Measurements from ENCODE around the gene GDPD4.

GDPD4 gene

DNA sequence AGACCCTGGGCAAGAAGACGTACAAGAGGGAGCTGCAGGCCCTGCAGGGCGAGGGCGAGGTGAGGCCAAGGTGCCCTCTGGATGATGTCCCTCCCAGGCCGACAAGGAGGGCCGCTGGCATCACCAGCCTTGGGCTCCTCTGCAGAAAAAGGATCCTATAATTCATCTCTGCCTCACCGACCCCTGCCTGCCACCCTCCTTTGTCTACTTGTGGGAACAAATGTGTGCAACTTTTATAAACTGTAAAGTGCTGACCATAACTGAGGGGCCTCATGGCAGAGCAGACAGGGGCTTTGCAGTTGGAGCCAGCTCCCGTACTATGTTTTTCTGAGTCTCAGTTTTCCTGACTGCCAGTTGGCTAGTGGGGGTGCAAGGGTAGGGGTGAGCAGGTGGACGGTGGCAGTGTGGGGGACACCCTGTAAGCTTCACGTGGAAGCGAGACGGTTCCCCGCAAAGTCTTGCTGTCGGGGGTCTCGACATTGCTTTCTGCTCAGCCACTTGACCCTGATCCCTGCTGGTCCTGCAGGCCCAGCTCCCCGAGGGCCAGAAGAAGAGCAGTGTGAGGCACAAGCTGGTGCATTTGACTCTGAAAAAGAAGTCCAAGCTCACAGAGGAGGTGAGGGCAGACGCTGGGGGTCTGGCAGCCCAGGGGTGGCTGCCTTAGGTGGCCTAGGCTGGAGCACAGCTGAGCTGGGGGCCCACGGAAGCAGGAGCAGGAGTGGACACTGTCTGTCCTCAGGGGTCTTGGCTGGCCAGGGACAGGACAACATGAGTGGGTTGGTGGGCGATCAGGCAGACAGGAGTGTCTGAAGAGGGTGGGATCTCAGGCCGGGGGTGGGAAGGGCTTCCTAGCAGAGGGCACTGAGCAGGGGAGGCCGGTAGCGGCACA lies 118.7 kb downstream of the GDPD4 start:
- H3K9me3 ChIP-seq (ENCODE audit: low read length) = no peaks in the 10 kb centered on the region
- H3K4me3 ChIP-seq (ENCODE audit: low read depth in 1 of 2, low read length in 2 of 2) = no peak overlapping the region
- H3K36me3 ChIP-seq (ENCODE audit: insufficient read depth, low read length) = no peaks in the 10 kb centered on the region
- H3K27me3 ChIP-seq (ENCODE audit: control insufficient read depth in 1 of 2, insufficient read depth in 2 of 2, low read length in 2 of 2) = no peaks in the 10 kb centered on the region
- no peaks in the 10 kb centered on the region for H3K4me1 ChIP-seq (ENCODE audit: insufficient read depth, low read length)
- no peak overlapping the region for H3K9ac ChIP-seq (ENCODE audit: low read length)
- H3K27ac ChIP-seq (ENCODE audit: low read depth, low read length) = no peak overlapping the region

DNA sequence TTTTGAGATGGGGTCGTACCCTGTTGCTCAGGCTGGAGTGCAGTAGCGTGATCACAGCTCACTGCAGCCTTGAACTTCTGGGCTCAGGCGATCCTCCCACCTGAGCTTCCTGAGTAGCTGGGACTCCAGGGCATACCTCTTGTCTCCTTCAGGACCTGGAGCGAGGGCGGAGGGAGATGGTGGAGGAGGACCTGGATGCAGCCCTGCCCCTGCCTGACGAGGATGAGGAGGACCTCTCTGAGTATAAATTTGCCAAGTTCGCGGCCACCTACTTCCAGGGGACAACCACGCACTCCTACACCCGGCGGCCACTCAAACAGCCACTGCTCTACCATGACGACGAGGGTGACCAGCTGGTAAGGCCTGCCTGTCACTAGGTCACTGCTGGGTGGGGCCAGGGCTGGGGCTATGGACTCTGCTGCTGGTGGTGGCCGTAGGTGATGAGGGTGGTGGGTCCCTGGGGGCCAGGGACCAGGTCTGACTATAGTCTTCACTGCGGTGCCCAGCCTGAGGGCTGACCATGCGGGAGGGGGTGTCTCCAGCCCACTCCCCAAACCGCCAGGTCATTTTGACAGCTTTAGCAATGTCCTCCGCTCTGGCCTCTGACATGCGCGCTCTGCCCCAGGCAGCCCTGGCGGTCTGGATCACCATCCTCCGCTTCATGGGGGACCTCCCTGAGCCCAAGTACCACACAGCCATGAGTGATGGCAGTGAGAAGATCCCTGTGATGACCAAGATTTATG lies 119.5 kb downstream of the GDPD4 start:
- H3K27ac ChIP-seq (ENCODE audit: low read depth, low read length) = no peak overlapping the region
- no peaks in the 10 kb centered on the region for H3K36me3 ChIP-seq (ENCODE audit: insufficient read depth, low read length)
- H3K4me3 ChIP-seq (ENCODE audit: low read depth in 1 of 2, low read length in 2 of 2) = no peak overlapping the region
- no peaks in the 10 kb centered on the region for H3K9me3 ChIP-seq (ENCODE audit: low read length)
- no peaks in the 10 kb centered on the region for H3K27me3 ChIP-seq (ENCODE audit: control insufficient read depth in 1 of 2, insufficient read depth in 2 of 2, low read length in 2 of 2)
- no peak overlapping the region for H3K9ac ChIP-seq (ENCODE audit: low read length)
- H3K4me1 ChIP-seq (ENCODE audit: insufficient read depth, low read length) = no peaks in the 10 kb centered on the region

DNA sequence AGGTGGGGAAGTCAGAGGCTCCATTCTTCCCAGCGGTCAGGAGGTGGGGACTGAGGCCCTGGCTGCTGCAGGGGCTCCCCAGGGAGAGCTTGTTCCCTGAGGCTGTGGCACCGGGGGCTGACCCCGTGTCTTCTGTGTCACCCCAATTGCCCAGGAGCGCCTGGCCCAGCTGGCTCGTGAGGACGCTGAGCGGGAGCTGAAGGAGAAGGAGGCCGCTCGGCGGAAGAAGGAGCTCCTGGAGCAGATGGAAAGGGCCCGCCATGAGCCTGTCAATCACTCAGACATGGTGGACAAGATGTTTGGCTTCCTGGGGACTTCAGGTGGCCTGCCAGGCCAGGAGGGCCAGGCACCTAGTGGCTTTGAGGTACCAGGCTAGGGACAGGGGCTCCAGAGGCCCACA lies 120.3 kb downstream of the GDPD4 start:
- Histone ChIP-seq H3K4me1 (ENCODE audit: insufficient read depth, low read length) (no peaks in the 10 kb centered on the region), H3K4me3 (ENCODE audit: low read depth in 1 of 2, low read length in 2 of 2) (no peak overlapping the region), H3K9ac (ENCODE audit: low read length) (no peak overlapping the region), H3K27ac (ENCODE audit: low read depth, low read length) (no peak overlapping the region), H3K9me3 (ENCODE audit: low read length) (no peaks in the 10 kb centered on the region), H3K36me3 (ENCODE audit: insufficient read depth, low read length) (no peaks in the 10 kb centered on the region), H3K27me3 (ENCODE audit: control insufficient read depth in 1 of 2, insufficient read depth in 2 of 2, low read length in 2 of 2) (no peaks in the 10 kb centered on the region)

DNA sequence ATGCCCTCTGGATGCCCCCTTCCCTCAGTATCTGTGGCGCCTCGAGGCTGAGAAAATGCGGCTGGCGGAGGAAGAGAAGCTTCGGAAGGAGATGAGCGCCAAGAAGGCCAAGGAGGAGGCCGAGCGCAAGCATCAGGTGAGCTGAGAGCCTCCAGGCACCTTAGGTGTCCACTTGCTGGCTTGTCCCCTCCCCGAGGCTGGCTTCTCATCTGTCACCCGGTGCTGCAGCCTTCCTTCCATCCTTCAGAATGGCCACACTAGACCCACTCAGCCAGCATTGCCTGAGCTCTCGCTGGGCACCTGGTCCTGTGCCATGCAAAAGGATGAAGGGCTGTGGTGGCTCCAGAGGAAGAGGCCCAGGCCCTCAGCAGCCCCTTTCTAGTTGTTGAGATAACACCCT lies 121.1 kb downstream of the GDPD4 start:
- no peak overlapping the region for H3K27ac ChIP-seq (ENCODE audit: low read depth, low read length)
- H3K36me3 ChIP-seq (ENCODE audit: insufficient read depth, low read length) = no peaks in the 10 kb centered on the region
- H3K27me3 ChIP-seq (ENCODE audit: control insufficient read depth in 1 of 2, insufficient read depth in 2 of 2, low read length in 2 of 2) = no peaks in the 10 kb centered on the region
- H3K9me3 ChIP-seq (ENCODE audit: low read length) = no peaks in the 10 kb centered on the region
- H3K9ac ChIP-seq (ENCODE audit: low read length) = no peak overlapping the region
- no peaks in the 10 kb centered on the region for H3K4me1 ChIP-seq (ENCODE audit: insufficient read depth, low read length)
- no peak overlapping the region for H3K4me3 ChIP-seq (ENCODE audit: low read depth in 1 of 2, low read length in 2 of 2)

DNA sequence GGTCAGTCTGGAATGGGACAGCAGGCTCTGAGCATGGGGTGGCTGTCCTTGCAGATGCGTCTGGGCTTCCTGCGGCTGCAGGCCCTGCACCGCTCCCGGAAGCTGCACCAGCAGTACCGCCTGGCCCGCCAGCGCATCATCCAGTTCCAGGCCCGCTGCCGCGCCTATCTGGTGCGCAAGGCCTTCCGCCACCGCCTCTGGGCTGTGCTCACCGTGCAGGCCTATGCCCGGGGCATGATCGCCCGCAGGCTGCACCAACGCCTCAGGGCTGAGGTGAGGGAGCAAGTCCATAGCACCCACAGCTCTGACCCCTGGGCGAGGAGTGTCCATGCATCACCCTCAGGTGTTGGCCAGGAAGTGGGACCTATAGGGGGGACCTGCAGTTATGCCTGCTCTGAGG lies 121.8 kb downstream of the GDPD4 start:
- Histone ChIP-seq H3K27ac (ENCODE audit: low read depth, low read length) (no peak overlapping the region), H3K4me3 (ENCODE audit: low read depth in 1 of 2, low read length in 2 of 2) (no peak overlapping the region), H3K36me3 (ENCODE audit: insufficient read depth, low read length) (no peaks in the 10 kb centered on the region), H3K27me3 (ENCODE audit: control insufficient read depth in 1 of 2, insufficient read depth in 2 of 2, low read length in 2 of 2) (no peaks in the 10 kb centered on the region), H3K4me1 (ENCODE audit: insufficient read depth, low read length) (no peaks in the 10 kb centered on the region), H3K9ac (ENCODE audit: low read length) (no peak overlapping the region), H3K9me3 (ENCODE audit: low read length) (no peaks in the 10 kb centered on the region)

DNA sequence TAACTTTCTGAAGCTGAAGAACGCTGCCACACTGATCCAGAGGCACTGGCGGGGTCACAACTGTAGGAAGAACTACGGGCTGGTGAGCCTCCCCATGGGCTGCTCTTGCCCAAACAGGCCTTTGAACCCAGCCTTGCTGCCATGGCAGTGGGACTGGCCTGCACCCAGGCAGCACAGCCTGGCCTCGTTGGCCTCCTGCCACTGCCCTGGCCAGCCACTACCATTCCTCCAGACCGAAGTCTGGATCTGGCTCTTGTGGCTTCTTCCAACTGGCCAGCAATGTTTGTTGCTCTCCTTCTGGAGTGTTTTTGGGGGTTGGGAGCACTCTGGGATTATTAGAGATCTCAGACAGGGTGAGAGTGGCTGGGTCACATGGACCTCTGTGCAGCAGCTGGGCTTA lies 122.4 kb downstream of the GDPD4 start:
- H3K27me3 ChIP-seq (ENCODE audit: control insufficient read depth in 1 of 2, insufficient read depth in 2 of 2, low read length in 2 of 2) = no peaks in the 10 kb centered on the region
- no peaks in the 10 kb centered on the region for H3K4me1 ChIP-seq (ENCODE audit: insufficient read depth, low read length)
- H3K9me3 ChIP-seq (ENCODE audit: low read length) = no peaks in the 10 kb centered on the region
- no peak overlapping the region for H3K4me3 ChIP-seq (ENCODE audit: low read depth in 1 of 2, low read length in 2 of 2)
- H3K9ac ChIP-seq (ENCODE audit: low read length) = no peak overlapping the region
- H3K27ac ChIP-seq (ENCODE audit: low read depth, low read length) = no peak overlapping the region
- H3K36me3 ChIP-seq (ENCODE audit: insufficient read depth, low read length) = no peaks in the 10 kb centered on the region

DNA sequence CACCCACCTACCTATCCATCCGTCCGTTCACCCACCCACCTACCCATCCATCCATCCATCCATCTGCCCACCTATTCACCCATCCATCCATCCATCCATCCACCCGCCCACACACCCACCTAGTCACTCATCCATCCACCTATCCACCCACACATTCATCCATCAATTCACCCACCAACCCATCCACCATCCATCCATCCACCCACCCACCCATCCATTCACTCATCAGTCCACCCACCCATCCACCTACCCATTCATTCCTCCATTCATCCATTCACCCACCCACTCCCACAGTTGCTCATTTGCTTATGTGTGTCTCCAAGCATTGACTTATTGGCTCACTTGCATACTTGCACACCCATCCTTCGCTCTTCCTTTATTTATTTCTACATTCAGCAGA lies 123.3 kb downstream of the GDPD4 start:
- H3K4me3 ChIP-seq (ENCODE audit: low read depth in 1 of 2, low read length in 2 of 2) = no peak overlapping the region
- no peaks in the 10 kb centered on the region for H3K27me3 ChIP-seq (ENCODE audit: control insufficient read depth in 1 of 2, insufficient read depth in 2 of 2, low read length in 2 of 2)
- no peak overlapping the region for H3K27ac ChIP-seq (ENCODE audit: low read depth, low read length)
- H3K9me3 ChIP-seq (ENCODE audit: low read length) = no peaks in the 10 kb centered on the region
- H3K9ac ChIP-seq (ENCODE audit: low read length) = no peak overlapping the region
- no peaks in the 10 kb centered on the region for H3K36me3 ChIP-seq (ENCODE audit: insufficient read depth, low read length)
- no peaks in the 10 kb centered on the region for H3K4me1 ChIP-seq (ENCODE audit: insufficient read depth, low read length)

DNA sequence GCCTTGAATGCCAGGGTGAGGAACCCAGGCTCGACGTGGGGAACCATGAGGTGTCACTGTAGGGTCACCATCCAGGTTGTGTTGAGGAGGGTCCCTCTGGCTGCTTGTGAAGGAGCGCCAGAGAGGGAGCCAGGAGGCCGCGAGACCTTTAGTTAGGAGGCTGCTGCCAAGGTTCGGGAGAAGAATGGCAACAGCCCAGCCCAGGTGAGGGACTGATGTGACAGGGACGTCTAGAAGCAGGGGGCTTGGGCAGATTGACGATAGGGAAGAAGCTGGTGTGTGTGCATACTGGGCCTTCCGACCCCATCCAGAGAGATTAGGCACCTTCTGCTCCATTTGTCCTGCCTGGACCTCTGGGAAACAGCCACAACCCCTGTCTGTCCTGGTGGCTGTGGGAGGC lies 124.5 kb downstream of the GDPD4 start:
- Histone ChIP-seq H3K9me3 (ENCODE audit: low read length) (no peaks in the 10 kb centered on the region), H3K4me1 (ENCODE audit: insufficient read depth, low read length) (no peaks in the 10 kb centered on the region), H3K4me3 (ENCODE audit: low read depth in 1 of 2, low read length in 2 of 2) (no peak overlapping the region), H3K27me3 (ENCODE audit: control insufficient read depth in 1 of 2, insufficient read depth in 2 of 2, low read length in 2 of 2) (no peaks in the 10 kb centered on the region), H3K9ac (ENCODE audit: low read length) (no peak overlapping the region), H3K36me3 (ENCODE audit: insufficient read depth, low read length) (no peaks in the 10 kb centered on the region), H3K27ac (ENCODE audit: low read depth, low read length) (no peak overlapping the region)

DNA sequence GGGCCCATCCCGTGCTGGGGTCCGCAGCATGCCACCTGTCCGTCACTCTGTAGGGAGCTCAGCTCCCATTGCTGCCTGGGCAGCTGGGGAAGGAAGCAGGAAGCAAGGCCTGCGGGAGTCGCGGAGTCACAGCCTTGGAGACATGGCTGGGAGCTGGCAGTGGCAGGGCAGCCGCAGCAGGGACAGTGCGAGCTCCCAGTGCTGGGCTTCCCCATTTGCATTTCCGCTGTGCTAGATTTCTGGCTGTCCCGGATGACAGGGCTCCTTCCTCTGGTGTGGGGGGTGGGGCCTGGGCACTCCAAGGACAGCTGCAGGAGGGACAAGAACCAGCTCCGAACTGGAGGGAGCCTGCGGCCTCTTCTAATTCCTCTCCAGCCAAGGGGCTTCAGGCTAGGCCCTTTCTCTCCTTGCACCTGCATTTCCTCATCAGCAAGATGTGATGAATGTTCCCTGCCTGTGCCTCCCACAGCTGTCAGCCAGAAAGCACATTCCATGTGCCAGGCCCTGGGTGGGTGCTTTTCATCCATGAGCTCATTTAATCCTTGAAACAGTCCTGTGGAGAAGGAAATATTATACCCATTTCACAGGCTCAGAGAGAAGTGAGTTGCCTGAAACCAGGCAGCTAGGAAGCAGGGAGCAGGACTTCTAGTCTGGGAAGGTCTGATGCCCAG lies 125.5 kb downstream of the GDPD4 start:
- Histone ChIP-seq H3K36me3 (ENCODE audit: insufficient read depth, low read length) (no peaks in the 10 kb centered on the region), H3K4me3 (ENCODE audit: low read depth in 1 of 2, low read length in 2 of 2) (no peak overlapping the region), H3K9ac (ENCODE audit: low read length) (no peak overlapping the region), H3K9me3 (ENCODE audit: low read length) (no peaks in the 10 kb centered on the region), H3K27ac (ENCODE audit: low read depth, low read length) (peak overlapping the region; percentile 44), H3K4me1 (ENCODE audit: insufficient read depth, low read length) (no peaks in the 10 kb centered on the region), H3K27me3 (ENCODE audit: control insufficient read depth in 1 of 2, insufficient read depth in 2 of 2, low read length in 2 of 2) (no peaks in the 10 kb centered on the region)

DNA sequence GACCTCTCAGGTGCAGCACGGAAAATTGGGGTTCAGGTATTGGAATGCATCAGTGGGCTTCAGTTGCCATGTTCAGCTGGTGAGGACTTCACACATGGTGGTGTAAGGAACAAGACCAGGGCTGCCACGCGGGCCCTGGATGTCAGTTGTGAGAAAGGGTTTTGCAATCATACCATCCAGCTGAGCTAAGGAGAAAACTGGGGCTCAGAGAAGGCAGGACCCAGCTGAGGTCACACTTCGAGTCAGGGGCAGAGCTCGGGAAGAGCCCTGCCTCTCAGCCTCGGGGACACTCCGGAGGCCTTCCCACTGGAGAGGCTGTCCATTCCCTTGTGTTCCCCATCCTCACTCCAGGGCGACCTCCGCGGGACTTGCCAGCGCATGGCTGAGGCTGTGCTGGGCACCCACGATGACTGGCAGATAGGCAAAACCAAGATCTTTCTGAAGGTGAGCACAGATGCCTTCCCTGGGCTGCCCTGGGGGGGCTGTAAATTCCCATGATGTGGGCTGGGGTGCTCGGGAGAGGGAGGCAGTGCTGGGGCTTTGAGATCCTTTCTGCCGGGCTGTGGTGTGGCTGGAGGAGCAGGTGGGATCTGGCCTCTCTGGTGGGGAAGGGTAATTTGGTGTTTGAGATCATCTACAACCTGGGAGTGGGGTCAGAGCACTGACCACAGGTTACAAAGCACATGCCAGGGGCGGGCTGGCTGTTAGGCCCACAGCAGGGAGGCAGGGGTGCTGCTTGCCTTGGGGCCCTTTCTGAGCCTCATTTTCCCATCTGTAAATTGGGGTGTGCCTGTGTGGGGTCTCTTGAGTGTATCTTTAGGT lies 126.3 kb downstream of the GDPD4 start:
- peak overlapping the region; percentile 44 for H3K27ac ChIP-seq (ENCODE audit: low read depth, low read length)
- no peaks in the 10 kb centered on the region for H3K4me1 ChIP-seq (ENCODE audit: insufficient read depth, low read length)
- H3K9me3 ChIP-seq (ENCODE audit: low read length) = no peaks in the 10 kb centered on the region
- H3K36me3 ChIP-seq (ENCODE audit: insufficient read depth, low read length) = no peaks in the 10 kb centered on the region
- no peak overlapping the region for H3K4me3 ChIP-seq (ENCODE audit: low read depth in 1 of 2, low read length in 2 of 2)
- H3K9ac ChIP-seq (ENCODE audit: low read length) = no peak overlapping the region
- H3K27me3 ChIP-seq (ENCODE audit: control insufficient read depth in 1 of 2, insufficient read depth in 2 of 2, low read length in 2 of 2) = no peaks in the 10 kb centered on the region

DNA sequence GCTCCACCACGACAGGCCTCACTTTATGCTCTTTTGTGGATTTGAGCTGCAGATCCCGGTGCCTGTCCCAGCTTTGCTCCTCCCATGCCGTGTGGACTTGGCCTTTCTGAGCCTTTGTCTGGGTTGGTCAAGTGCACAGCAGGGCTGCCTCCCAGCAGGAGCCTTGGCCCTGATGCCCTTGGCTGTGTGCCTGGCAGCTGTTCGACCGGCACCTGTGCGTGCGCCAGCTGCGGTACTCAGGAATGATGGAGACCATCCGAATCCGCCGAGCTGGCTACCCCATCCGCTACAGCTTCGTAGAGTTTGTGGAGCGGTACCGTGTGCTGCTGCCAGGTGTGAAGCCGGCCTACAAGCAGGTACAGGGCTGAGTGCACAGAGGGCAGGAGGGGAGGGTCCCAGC lies 126.9 kb downstream of the GDPD4 start:
- H3K4me3 ChIP-seq (ENCODE audit: low read depth in 1 of 2, low read length in 2 of 2) = no peak overlapping the region
- H3K9ac ChIP-seq (ENCODE audit: low read length) = no peak overlapping the region
- no peaks in the 10 kb centered on the region for H3K4me1 ChIP-seq (ENCODE audit: insufficient read depth, low read length)
- H3K9me3 ChIP-seq (ENCODE audit: low read length) = no peaks in the 10 kb centered on the region
- no peaks in the 10 kb centered on the region for H3K36me3 ChIP-seq (ENCODE audit: insufficient read depth, low read length)
- H3K27ac ChIP-seq (ENCODE audit: low read depth, low read length) = no peak overlapping the region
- no peaks in the 10 kb centered on the region for H3K27me3 ChIP-seq (ENCODE audit: control insufficient read depth in 1 of 2, insufficient read depth in 2 of 2, low read length in 2 of 2)

Data from muscle layer of colon (tissue), 2 donors.